WTC11 (cell line): ENCODE results near the gene APOBEC3G.

ENCODE experiments used
- CREB1 ChIP-seq: sonication (generic); formaldehyde crosslinking; IDR thresholded peaks from 2 replicates; pipeline ENCODE4 v1.8.0; 2023; ENCODE audit warnings: mild to moderate bottlenecking, missing genetic modification reagents
- CREM ChIP-seq: sonication (generic); formaldehyde crosslinking; IDR thresholded peaks from 2 replicates; pipeline ENCODE4 v1.8.1; 2022; ENCODE audit warnings: mild to moderate bottlenecking, missing genetic modification reagents, moderate library complexity
- KAT7 ChIP-seq: sonication (generic); formaldehyde crosslinking; IDR thresholded peaks from 2 replicates; pipeline ENCODE4 v1.8.1; 2023; ENCODE audit warnings: missing genetic modification reagents, mild to moderate bottlenecking, borderline replicate concordance
- SP1 ChIP-seq: sonication (generic); formaldehyde crosslinking; conservative IDR thresholded peaks from 2 replicates; pipeline ENCODE4 v1.8.1; 2022; ENCODE audit warnings: missing genetic modification reagents
- TEAD4 ChIP-seq: sonication (generic); formaldehyde crosslinking; IDR thresholded peaks from 2 replicates; pipeline ENCODE4 v1.8.0; 2022; ENCODE audit warnings: mild to moderate bottlenecking, missing genetic modification reagents
- ZNF138 ChIP-seq: sonication (generic); formaldehyde crosslinking; conservative IDR thresholded peaks from 2 replicates; pipeline ENCODE4 v1.8.1; 2022; ENCODE audit warnings: mild to moderate bottlenecking, moderate library complexity, missing genetic modification reagents
- TF ChIP-seq, protein P1 (sequence below): sonication (generic); formaldehyde crosslinking; IDR thresholded peaks from 2 replicates; pipeline ENCODE4 v1.8.0; 2022; ENCODE audit warnings: mild to moderate bottlenecking, missing genetic modification reagents
- TF ChIP-seq, protein P2 (sequence below): fragments of 200-600 bp; IDR thresholded peaks from 2 replicates; pipeline ENCODE4 v1.8.0; 2022; ENCODE audit warnings: antibody characterized with exemption
- TF ChIP-seq, protein P3 (sequence below): sonication (generic); formaldehyde crosslinking; conservative IDR thresholded peaks from 2 replicates; pipeline ENCODE4 v1.8.1; 2022; ENCODE audit warnings: mild to moderate bottlenecking, missing genetic modification reagents
- TF ChIP-seq, protein P4 (sequence below): sonication (generic); formaldehyde crosslinking; IDR thresholded peaks from 2 replicates; pipeline ENCODE4 v1.8.0; 2022; ENCODE audit warnings: mild to moderate bottlenecking, missing genetic modification reagents
- TF ChIP-seq, protein P5 (sequence below): sonication (generic); formaldehyde crosslinking; IDR thresholded peaks from 2 replicates; pipeline ENCODE4 v1.8.1; 2022; ENCODE audit warnings: missing genetic modification reagents, borderline replicate concordance

DNA sequence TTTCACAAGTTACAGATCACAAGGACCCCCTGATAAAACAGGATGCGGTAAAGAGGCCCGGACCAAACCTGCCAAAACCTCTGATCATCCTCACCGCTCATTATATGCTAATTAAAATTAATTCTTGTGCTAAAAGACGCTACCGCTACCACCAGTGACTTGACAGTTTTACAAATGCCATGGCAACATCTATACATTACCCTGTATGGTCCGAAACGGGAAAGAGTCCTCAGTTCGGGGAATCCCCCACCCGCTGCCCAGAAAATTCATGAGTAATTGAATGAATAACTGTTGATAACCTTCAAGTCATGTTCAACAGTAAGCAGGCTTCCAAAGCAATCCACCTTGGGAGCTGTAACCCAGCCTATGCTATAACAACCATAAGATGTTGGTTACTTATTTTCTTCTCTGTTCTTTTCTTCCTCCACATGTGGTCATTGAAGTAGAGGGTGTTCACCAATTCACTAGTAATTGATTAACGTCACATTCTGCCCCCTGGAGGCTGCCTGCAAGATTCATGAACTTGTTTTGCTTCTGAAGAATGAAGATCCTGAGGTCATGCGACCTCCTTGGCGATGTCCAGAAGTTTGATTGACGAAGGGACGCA is 40.6 kb downstream of the APOBEC3G start:
- no peak for TF ChIP-seq CREB1 (CRISPR knock-in tag)
- TF ChIP-seq, protein P1, sequence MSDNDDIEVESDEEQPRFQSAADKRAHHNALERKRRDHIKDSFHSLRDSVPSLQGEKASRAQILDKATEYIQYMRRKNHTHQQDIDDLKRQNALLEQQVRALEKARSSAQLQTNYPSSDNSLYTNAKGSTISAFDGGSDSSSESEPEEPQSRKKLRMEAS (CRISPR knock-in tag): no peak
- TF ChIP-seq, protein P2, sequence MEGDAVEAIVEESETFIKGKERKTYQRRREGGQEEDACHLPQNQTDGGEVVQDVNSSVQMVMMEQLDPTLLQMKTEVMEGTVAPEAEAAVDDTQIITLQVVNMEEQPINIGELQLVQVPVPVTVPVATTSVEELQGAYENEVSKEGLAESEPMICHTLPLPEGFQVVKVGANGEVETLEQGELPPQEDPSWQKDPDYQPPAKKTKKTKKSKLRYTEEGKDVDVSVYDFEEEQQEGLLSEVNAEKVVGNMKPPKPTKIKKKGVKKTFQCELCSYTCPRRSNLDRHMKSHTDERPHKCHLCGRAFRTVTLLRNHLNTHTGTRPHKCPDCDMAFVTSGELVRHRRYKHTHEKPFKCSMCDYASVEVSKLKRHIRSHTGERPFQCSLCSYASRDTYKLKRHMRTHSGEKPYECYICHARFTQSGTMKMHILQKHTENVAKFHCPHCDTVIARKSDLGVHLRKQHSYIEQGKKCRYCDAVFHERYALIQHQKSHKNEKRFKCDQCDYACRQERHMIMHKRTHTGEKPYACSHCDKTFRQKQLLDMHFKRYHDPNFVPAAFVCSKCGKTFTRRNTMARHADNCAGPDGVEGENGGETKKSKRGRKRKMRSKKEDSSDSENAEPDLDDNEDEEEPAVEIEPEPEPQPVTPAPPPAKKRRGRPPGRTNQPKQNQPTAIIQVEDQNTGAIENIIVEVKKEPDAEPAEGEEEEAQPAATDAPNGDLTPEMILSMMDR: no peak
- TF ChIP-seq SP1 (CRISPR knock-in tag): no peak
- TF ChIP-seq, protein P3, sequence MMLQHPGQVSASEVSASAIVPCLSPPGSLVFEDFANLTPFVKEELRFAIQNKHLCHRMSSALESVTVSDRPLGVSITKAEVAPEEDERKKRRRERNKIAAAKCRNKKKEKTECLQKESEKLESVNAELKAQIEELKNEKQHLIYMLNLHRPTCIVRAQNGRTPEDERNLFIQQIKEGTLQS: no peak
- no peak for TF ChIP-seq CREM (CRISPR knock-in tag)
- TF ChIP-seq, protein P4, sequence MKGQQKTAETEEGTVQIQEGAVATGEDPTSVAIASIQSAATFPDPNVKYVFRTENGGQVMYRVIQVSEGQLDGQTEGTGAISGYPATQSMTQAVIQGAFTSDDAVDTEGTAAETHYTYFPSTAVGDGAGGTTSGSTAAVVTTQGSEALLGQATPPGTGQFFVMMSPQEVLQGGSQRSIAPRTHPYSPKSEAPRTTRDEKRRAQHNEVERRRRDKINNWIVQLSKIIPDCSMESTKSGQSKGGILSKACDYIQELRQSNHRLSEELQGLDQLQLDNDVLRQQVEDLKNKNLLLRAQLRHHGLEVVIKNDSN: no peak
- no peak for TF ChIP-seq ZNF138 (CRISPR knock-in tag)
- TF ChIP-seq TEAD4 (CRISPR knock-in tag): no peak
- no peak for TF ChIP-seq KAT7 (CRISPR knock-in tag)
- TF ChIP-seq, protein P5, sequence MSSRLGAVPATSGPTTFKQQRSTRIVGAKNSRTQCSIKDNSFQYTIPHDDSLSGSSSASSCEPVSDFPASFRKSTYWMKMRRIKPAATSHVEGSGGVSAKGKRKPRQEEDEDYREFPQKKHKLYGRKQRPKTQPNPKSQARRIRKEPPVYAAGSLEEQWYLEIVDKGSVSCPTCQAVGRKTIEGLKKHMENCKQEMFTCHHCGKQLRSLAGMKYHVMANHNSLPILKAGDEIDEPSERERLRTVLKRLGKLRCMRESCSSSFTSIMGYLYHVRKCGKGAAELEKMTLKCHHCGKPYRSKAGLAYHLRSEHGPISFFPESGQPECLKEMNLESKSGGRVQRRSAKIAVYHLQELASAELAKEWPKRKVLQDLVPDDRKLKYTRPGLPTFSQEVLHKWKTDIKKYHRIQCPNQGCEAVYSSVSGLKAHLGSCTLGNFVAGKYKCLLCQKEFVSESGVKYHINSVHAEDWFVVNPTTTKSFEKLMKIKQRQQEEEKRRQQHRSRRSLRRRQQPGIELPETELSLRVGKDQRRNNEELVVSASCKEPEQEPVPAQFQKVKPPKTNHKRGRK: no peak
